ENCODE results near the gene FOS. TPM values are rescaled to one million over a fixed set of nuclear protein-coding genes. Genes with fewer than 3 reads are reported as not detected.
"Not testable (repeated sequence)": the region's sequence is repeated elsewhere in the genome, so short reads cannot be mapped to it uniquely, and the experiment has no call there.

FOS gene
- total RNA-seq, 1 experiment from 2014 or later = 149 TPM

DNA sequence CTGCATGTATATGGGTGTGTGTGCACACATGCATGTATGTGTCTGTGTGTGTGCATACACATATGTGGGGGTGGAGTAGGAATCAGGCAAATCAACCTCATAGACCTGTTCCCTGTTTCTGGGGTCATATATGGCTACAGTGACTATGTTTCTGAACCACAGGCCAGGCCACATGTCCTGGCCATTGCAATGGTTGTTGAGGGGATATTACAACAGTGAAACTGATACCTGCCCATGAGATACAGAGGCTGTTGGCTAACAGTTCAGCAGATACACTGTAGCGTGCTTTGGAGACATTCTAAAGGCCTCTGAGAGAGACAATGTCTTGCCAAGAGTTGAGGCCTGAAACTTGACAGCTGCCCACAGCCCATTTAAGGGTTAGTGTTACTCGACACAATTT is 47.3 kb upstream of the FOS start:
- intact Hi-C loops (cut with micrococcal nuclease; ENCODE audit: unreplicated experiment) = loop anchor here (2.0 to 5.0 kb wide), 2 partner anchors 66 to 105 kb away; partner anchors contain the start of gene NEK9
- CTCF ChIA-PET = no interaction called here
- BruUV-seq (replicated peaks) = no TSS peak
- peaks cover 62% of the 10 kb centered on the region for H3K4me1 Mint-ChIP-seq (ENCODE audit: low read depth, unreplicated experiment)
- no peak overlapping the region for H3K4me3 Mint-ChIP-seq (ENCODE audit: low read depth, unreplicated experiment)
- peaks cover 3% of the 10 kb centered on the region for H3K9me3 Mint-ChIP-seq (ENCODE audit: low read depth, unreplicated experiment)
- TF ChIP-seq, protein P1, sequence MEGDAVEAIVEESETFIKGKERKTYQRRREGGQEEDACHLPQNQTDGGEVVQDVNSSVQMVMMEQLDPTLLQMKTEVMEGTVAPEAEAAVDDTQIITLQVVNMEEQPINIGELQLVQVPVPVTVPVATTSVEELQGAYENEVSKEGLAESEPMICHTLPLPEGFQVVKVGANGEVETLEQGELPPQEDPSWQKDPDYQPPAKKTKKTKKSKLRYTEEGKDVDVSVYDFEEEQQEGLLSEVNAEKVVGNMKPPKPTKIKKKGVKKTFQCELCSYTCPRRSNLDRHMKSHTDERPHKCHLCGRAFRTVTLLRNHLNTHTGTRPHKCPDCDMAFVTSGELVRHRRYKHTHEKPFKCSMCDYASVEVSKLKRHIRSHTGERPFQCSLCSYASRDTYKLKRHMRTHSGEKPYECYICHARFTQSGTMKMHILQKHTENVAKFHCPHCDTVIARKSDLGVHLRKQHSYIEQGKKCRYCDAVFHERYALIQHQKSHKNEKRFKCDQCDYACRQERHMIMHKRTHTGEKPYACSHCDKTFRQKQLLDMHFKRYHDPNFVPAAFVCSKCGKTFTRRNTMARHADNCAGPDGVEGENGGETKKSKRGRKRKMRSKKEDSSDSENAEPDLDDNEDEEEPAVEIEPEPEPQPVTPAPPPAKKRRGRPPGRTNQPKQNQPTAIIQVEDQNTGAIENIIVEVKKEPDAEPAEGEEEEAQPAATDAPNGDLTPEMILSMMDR (IDR thresholded peaks at IDR 0.05; ENCODE audit: unreplicated experiment) = no peak
- peak overlapping the region; percentile 96 for H3K27ac Mint-ChIP-seq (ENCODE audit: unreplicated experiment)
- DNase-seq = no peak
- no peaks in the 10 kb centered on the region for H3K27me3 Mint-ChIP-seq (ENCODE audit: unreplicated experiment)
- peaks cover 5% of the 10 kb centered on the region for H3K36me3 Mint-ChIP-seq (ENCODE audit: insufficient read depth, unreplicated experiment)

DNA sequence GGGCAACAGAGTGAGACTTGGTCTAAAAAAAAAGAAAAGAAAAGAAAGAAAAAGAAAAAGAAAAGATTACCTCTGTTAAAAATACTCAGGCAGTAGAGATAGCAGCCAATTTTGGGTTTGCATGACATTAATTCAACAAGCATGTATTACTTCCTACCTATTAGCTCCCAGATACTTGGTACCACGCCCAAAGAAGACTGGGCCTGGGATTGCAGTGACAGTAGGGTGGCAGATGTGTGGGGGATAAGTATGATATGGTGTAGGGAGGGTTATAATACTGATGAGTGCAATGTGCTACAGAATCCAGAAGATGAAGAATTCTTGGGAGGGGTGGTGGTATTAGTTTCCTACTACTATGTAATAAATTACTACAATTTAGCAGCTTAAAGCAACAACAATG is 46.4 kb upstream of the FOS start:
- intact Hi-C loops (cut with micrococcal nuclease; ENCODE audit: unreplicated experiment) = loop anchor here (5.0 kb wide), 1 partner anchor 65 kb away; no protein-coding TSS in a partner anchor
- no TSS peak for BruUV-seq (replicated peaks)
- H3K27me3 Mint-ChIP-seq (ENCODE audit: unreplicated experiment) = no peaks in the 10 kb centered on the region
- H3K4me3 Mint-ChIP-seq (ENCODE audit: low read depth, unreplicated experiment) = no peak overlapping the region
- TF ChIP-seq, protein P1 (IDR thresholded peaks at IDR 0.05; ENCODE audit: unreplicated experiment) = no peak
- no peak overlapping the region for H3K27ac Mint-ChIP-seq (ENCODE audit: unreplicated experiment)
- H3K4me1 Mint-ChIP-seq (ENCODE audit: low read depth, unreplicated experiment) = peaks cover 53% of the 10 kb centered on the region
- H3K9me3 Mint-ChIP-seq (ENCODE audit: low read depth, unreplicated experiment) = peaks cover 3% of the 10 kb centered on the region
- peaks cover 5% of the 10 kb centered on the region for H3K36me3 Mint-ChIP-seq (ENCODE audit: insufficient read depth, unreplicated experiment)
- CTCF ChIA-PET = no interaction called here
- DNase-seq = no peak

DNA sequence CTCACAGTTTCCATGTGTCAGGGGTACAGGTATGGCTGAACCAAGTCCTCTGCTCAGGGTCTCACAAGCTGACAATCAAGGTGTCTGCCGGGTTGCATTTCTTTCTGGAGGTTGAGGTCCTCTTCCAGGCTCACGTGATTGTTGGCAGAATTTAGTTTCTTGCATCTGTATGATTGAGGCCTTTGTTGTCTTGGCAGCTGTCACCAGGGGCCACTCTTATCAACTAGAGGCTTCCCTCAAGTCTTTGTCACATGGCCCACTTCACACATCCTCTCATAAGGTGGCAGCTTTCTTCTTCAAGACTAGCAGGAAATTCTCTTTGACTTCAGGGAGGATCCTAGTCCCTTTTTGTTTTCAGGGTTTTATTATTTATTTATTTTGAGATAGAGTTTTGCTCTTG is 46.0 kb upstream of the FOS start:
- intact Hi-C loops (cut with micrococcal nuclease; ENCODE audit: unreplicated experiment) = loop anchor here (5.0 kb wide), 1 partner anchor 65 kb away; no protein-coding TSS in a partner anchor
- CTCF ChIA-PET = no interaction called here
- no TSS peak for BruUV-seq (replicated peaks)
- TF ChIP-seq, protein P1 (IDR thresholded peaks at IDR 0.05; ENCODE audit: unreplicated experiment) = no peak
- H3K4me1 Mint-ChIP-seq (ENCODE audit: low read depth, unreplicated experiment) = peaks cover 57% of the 10 kb centered on the region
- H3K9me3 Mint-ChIP-seq (ENCODE audit: low read depth, unreplicated experiment) = peaks cover 3% of the 10 kb centered on the region
- H3K4me3 Mint-ChIP-seq (ENCODE audit: low read depth, unreplicated experiment) = no peak overlapping the region
- DNase-seq = no peak
- H3K27ac Mint-ChIP-seq (ENCODE audit: unreplicated experiment) = no peak overlapping the region
- no peaks in the 10 kb centered on the region for H3K27me3 Mint-ChIP-seq (ENCODE audit: unreplicated experiment)
- peaks cover 5% of the 10 kb centered on the region for H3K36me3 Mint-ChIP-seq (ENCODE audit: insufficient read depth, unreplicated experiment)

DNA sequence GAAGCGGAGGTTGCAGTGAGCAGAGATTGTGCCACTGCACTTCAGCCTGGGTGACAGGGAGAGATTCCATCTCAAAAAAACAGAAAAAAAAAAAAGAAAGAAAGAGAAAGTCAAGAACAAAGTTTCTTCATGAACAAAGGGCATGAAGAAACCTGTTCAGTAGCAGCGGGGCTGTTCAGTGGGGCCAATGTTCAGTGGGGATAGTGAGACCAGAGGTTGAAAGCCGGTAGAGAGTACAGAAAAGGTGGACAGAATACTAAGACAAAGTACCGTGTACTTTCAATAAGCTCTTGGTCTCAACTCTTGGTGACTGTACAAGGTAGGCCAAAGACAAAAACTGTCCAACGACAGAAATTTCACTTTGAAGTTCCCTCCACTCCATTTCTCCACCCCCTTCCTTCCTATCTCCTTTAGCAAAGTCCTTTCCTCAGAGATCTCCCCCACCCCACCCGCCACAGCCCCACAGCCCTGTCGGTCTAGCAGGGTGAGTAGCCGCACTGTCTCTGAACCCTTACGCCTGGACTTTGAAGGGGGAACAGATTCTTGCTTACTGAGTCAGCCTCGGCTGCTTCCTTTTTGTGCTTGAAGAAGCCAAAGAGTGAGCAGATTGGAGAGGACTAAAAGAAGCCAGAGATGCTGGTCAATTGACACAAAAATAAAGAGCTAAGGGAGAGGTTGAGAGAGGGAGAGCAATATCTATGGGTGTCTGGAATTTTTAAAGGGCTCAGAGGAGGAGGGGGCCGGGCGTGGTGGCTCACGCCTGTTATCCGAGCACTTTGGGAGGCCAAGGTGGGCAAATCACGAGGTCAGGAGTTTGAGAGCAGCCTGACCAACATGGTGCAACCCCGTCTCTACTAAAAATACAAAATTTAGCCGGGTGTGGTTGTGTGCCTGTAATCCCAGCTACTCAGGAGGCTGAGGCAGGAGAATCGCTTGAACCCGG is 44.2 kb upstream of the FOS start:
- CTCF ChIA-PET = interaction anchor here (1.0 to 1.1 kb wide), 2 partner anchors 27 to 31 kb away, joined by 3 to 5 read pairs; no protein-coding TSS in a partner anchor
- H3K27ac Mint-ChIP-seq (ENCODE audit: unreplicated experiment) = peak overlapping the region; percentile 88
- peak overlapping the region; percentile 39 for H3K4me3 Mint-ChIP-seq (ENCODE audit: low read depth, unreplicated experiment)
- no TSS peak for BruUV-seq (replicated peaks)
- DNase-seq = peak; percentile 72
- no peaks in the 10 kb centered on the region for H3K27me3 Mint-ChIP-seq (ENCODE audit: unreplicated experiment)
- peaks cover 3% of the 10 kb centered on the region for H3K9me3 Mint-ChIP-seq (ENCODE audit: low read depth, unreplicated experiment)
- intact Hi-C loops (cut with micrococcal nuclease; ENCODE audit: unreplicated experiment) = loop anchor here (5.0 kb wide), 1 partner anchor 63 kb away; no protein-coding TSS in a partner anchor
- TF ChIP-seq, protein P1 (IDR thresholded peaks at IDR 0.05; ENCODE audit: unreplicated experiment) = no peak
- peaks cover 5% of the 10 kb centered on the region for H3K36me3 Mint-ChIP-seq (ENCODE audit: insufficient read depth, unreplicated experiment)
- peaks cover 53% of the 10 kb centered on the region for H3K4me1 Mint-ChIP-seq (ENCODE audit: low read depth, unreplicated experiment)

DNA sequence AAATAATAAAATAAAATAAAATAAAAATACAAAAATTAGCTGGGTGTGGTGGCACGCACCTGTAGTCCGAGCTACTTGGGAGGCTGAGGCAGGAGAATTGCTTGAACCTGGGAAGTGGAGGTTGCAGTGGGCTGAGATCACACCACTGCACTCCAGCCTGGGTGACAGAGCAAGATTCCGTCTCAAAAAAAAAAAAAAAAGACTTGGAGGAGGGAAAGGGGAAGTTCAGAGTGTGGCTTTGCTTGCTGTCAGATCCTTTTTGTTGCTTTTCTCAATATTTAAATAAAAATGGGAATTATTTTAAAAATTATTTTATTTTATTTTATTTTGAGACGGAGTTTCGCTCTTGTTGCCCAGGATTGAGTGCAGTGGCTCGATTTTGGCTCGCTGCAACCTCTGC is 43.4 kb upstream of the FOS start:
- DNase-seq; intact Hi-C loops (cut with micrococcal nuclease; ENCODE audit: unreplicated experiment); H3K27ac Mint-ChIP-seq (ENCODE audit: unreplicated experiment); H3K9me3 Mint-ChIP-seq (ENCODE audit: low read depth, unreplicated experiment); H3K36me3 Mint-ChIP-seq (ENCODE audit: insufficient read depth, unreplicated experiment); H3K4me3 Mint-ChIP-seq (ENCODE audit: low read depth, unreplicated experiment); H3K27me3 Mint-ChIP-seq (ENCODE audit: unreplicated experiment); BruUV-seq (replicated peaks): not testable (repeated sequence)
- H3K4me1 Mint-ChIP-seq (ENCODE audit: low read depth, unreplicated experiment) = peaks cover 55% of the 10 kb centered on the region
- CTCF ChIA-PET = interaction anchor here (0.7 to 1.1 kb wide), 2 partner anchors 32 to 43 kb away, joined by 3 read pairs; partner anchors contain the start of gene FOS

Data from Calu3 (cell line).